Suprapubic skin (tissue), 4 donors: ENCODE measurements around the gene ZNF77. TPM values are rescaled to one million over a fixed set of nuclear protein-coding genes. Genes with fewer than 3 reads are reported as not detected.
"Not testable (repeated sequence)": the region's sequence is repeated elsewhere in the genome, so short reads cannot be mapped to it uniquely, and the experiment has no call there.

Experiments
- DNase-seq, 2 donors: peaks; one replicate each; pipeline ENCODE4 v3.0.0-alpha.2; 2019; ENCODE audit warnings: low spot score in 2 of 2
- H3K27ac ChIP-seq: fragments of 200-600 bp; sonication (generic); one replicate; pipeline ENCODE4 v1.5.1; 2019
- H3K27me3 ChIP-seq: fragments of 200-600 bp; sonication (generic); one replicate; pipeline ENCODE4 v1.5.1; 2019
- H3K36me3 ChIP-seq: fragments of 200-600 bp; sonication (generic); one replicate; pipeline ENCODE4 v1.5.1; 2019
- H3K4me1 ChIP-seq: fragments of 200-600 bp; sonication (generic); one replicate; pipeline ENCODE4 v1.5.1; 2019
- H3K4me3 ChIP-seq: fragments of 200-600 bp; sonication (generic); one replicate; pipeline ENCODE4 v1.5.1; 2019; ENCODE audit warnings: mild to moderate bottlenecking
- H3K9me3 ChIP-seq: fragments of 200-600 bp; sonication (generic); one replicate; pipeline ENCODE4 v1.5.1; 2019
- CTCF ChIP-seq, 2 donors: fragments of 200-600 bp in 1 of 2; fragments of 450-650 bp in 1 of 2; sonication (generic) in 1 of 2; IDR thresholded peaks; one replicate each; pipeline ENCODE4 v1.5.1; 2016 to 2019; ENCODE audit warnings: antibody characterized with exemption in 2 of 2, mild to moderate bottlenecking in 1 of 2, moderate library complexity in 1 of 2
- EP300 ChIP-seq: sonication (generic); formaldehyde crosslinking; IDR thresholded peaks from one replicate; pipeline ENCODE4 v1.6.1; 2017; ENCODE audit warnings: antibody characterized with exemption
- POLR2A ChIP-seq, 2 donors: fragments of 450-650 bp; IDR thresholded peaks; one replicate each; pipeline ENCODE4 v1.6.1; 2017; ENCODE audit warnings: antibody characterized with exemption in 2 of 2, mild to moderate bottlenecking in 2 of 2, moderate library complexity in 2 of 2
- POLR2AphosphoS5 ChIP-seq, 3 donors: sonication (generic); formaldehyde crosslinking; IDR thresholded peaks; one replicate each; pipeline ENCODE4 v1.6.1; 2017; ENCODE audit warnings: antibody characterized with exemption in 3 of 3
- WGBS: methylation state at CpG from one replicate; pipeline ENCODE4 v1.1.5; 2018; 5-methylcytosine and 5-hydroxymethylcytosine counted together
- total RNA-seq, 4 donors: library from RNA; depleted of rRNA; stranded (reverse); fragments of >200 nt; gene quantifications; one replicate each; pipeline ENCODE4 v1.1.0, GENCODE V29; 2016

Gene ZNF77
- total RNA-seq, 4 donors from 2014 or later: 2.8 to 5.6 (median 3.9) TPM

- H3K9me3 ChIP-seq: no peaks in the 10 kb centered on the region
- no peak for DNase-seq
- no peaks in the 10 kb centered on the region for H3K27me3 ChIP-seq
- H3K36me3 ChIP-seq: no peaks in the 10 kb centered on the region
- peak overlapping the region; percentile 86 for H3K27ac ChIP-seq
- TF ChIP-seq EP300 (no peak), POLR2AphosphoS5 (IDR thresholded peaks at IDR 0.05) (no peak), CTCF (IDR thresholded peaks at IDR 0.05) (no peak), POLR2A (IDR thresholded peaks at IDR 0.05) (no peak)
- no peak overlapping the region for H3K4me3 ChIP-seq
- H3K4me1 ChIP-seq: peaks cover 24% of the 10 kb centered on the region
- 83% methylated on average over 9 of the region's 13 CpGs for WGBS
Measured at GRCh38 chr19:2902590-2903218, 42.1 kb downstream of the ZNF77 start.

GRCh38 chr19:2900296-2901252, 44.2 kb downstream of the ZNF77 start, which contains the start of gene ZNF57:
Gene ZNF57, plus strand, starts transcription at chr19:2900928. Its CDS starts 118 bp downstream, at chr19:2901046.
- Histone ChIP-seq H3K27me3 (no peaks in the 10 kb centered on the region), H3K9me3 (no peaks in the 10 kb centered on the region), H3K27ac (peak within 1 kb of the TSS; percentile 86), H3K4me1 (peaks cover 21% of the 10 kb centered on the region), H3K36me3 (no peaks in the 10 kb centered on the region), H3K4me3 (peak within 1 kb of the TSS; percentile 72)
- peak; percentile 100 for DNase-seq
- no peak for TF ChIP-seq EP300
- peak in 2 of 3 donors; percentile 73 to 87 for TF ChIP-seq POLR2AphosphoS5 (IDR thresholded peaks at IDR 0.05)
- TF ChIP-seq POLR2A (IDR thresholded peaks at IDR 0.05): no peak
- no peak for TF ChIP-seq CTCF (IDR thresholded peaks at IDR 0.05)
- under 1% methylated on average over 61 of the region's 100 CpGs for WGBS

GRCh38 chr19:2896694-2897093, 48.1 kb downstream of the ZNF77 start:
- no peak overlapping the region for H3K4me3 ChIP-seq
- no peaks in the 10 kb centered on the region for H3K36me3 ChIP-seq
- WGBS: 78% methylated on average over 8 of the region's 8 CpGs
- peaks cover 13% of the 10 kb centered on the region for H3K4me1 ChIP-seq
- no peak overlapping the region for H3K27ac ChIP-seq
- TF ChIP-seq POLR2AphosphoS5 (IDR thresholded peaks at IDR 0.05): no peak
- no peak for TF ChIP-seq CTCF (IDR thresholded peaks at IDR 0.05)
- no peak for TF ChIP-seq POLR2A (IDR thresholded peaks at IDR 0.05)
- no peak for TF ChIP-seq EP300
- no peaks in the 10 kb centered on the region for H3K27me3 ChIP-seq
- no peak for DNase-seq
- no peaks in the 10 kb centered on the region for H3K9me3 ChIP-seq

GRCh38 chr19:2890531-2890930, 54.2 kb downstream of the ZNF77 start:
- not testable (repeated sequence) for H3K9me3 ChIP-seq, H3K36me3 ChIP-seq, DNase-seq, H3K27ac ChIP-seq, H3K27me3 ChIP-seq, H3K4me3 ChIP-seq
- 59% methylated on average over 8 of the region's 8 CpGs for WGBS
- H3K4me1 ChIP-seq: peaks cover 12% of the 10 kb centered on the region

- WGBS: 44% methylated on average over 24 of the region's 37 CpGs
Measured at GRCh38 chr19:2888731-2889224, 56.0 kb downstream of the ZNF77 start.

More at GRCh38 chr19:2888731-2889224, 56.0 kb downstream of the ZNF77 start:
- Histone ChIP-seq H3K9me3 (no peaks in the 10 kb centered on the region), H3K36me3 (no peaks in the 10 kb centered on the region), H3K4me1 (peaks cover 9% of the 10 kb centered on the region), H3K27ac (no peak overlapping the region), H3K27me3 (no peaks in the 10 kb centered on the region), H3K4me3 (peak overlapping the region; percentile 40)
- DNase-seq: no peak
- TF ChIP-seq EP300: no peak
- TF ChIP-seq CTCF (IDR thresholded peaks at IDR 0.05): no peak
- no peak for TF ChIP-seq POLR2A (IDR thresholded peaks at IDR 0.05)
- TF ChIP-seq POLR2AphosphoS5 (IDR thresholded peaks at IDR 0.05): no peak
